ENCODE results near the gene KRTAP4-5.
"Not testable (repeated sequence)": the region's sequence is repeated elsewhere in the genome, so short reads cannot be mapped to it uniquely, and the experiment has no call there.

Gene KRTAP4-5

GRCh38 chr17:41108728-41109386 lies 40.8 kb downstream of the KRTAP4-5 start:
- not testable (repeated sequence) for DNase-seq (ENCODE audit: low read depth)

GRCh38 chr17:41107941-41108450 lies 41.6 kb downstream of the KRTAP4-5 start:
- no peak for DNase-seq (ENCODE audit: low read depth)

GRCh38 chr17:41105347-41105746 lies 44.3 kb downstream of the KRTAP4-5 start, which contains the start of gene KRTAP4-9:
TSS of gene KRTAP4-9 (plus strand) at chr17:41105389. CDS start at chr17:41105389, 0 bp downstream.
- DNase-seq (ENCODE audit: low read depth) = not testable (repeated sequence)

- DNase-seq (ENCODE audit: low read depth) = not testable (repeated sequence)
These were observed 45.1 kb downstream of the KRTAP4-5 start for GRCh38 chr17:41104386-41105038.

- DNase-seq (ENCODE audit: low read depth) = no peak
These were observed 45.7 kb downstream of the KRTAP4-5 start for GRCh38 chr17:41103896-41104295.

- no peak for DNase-seq (ENCODE audit: low read depth)
These were observed 47.9 kb downstream of the KRTAP4-5 start, which contains the start of gene KRTAP4-16 for GRCh38 chr17:41101586-41102259. TSS of gene KRTAP4-16 (minus strand) at chr17:41102209. CDS start at chr17:41102209, 0 bp downstream.

GRCh38 chr17:41099682-41100480 lies 49.7 kb downstream of the KRTAP4-5 start:
- not testable (repeated sequence) for DNase-seq (ENCODE audit: low read depth)
